GM18505 (cell line): ENCODE measurements around the gene HRH2.
"Not testable (repeated sequence)": the region's sequence is repeated elsewhere in the genome, so short reads cannot be mapped to it uniquely, and the experiment has no call there.

Experiments used
- ATAC-seq: cut with Tn5 transposase; IDR thresholded peaks from one replicate; pipeline ENCODE4 v1.9.1; 2021; ENCODE audit not compliant: unreplicated experiment
- POLR2A ChIP-seq: IDR thresholded peaks from 4 replicates; pipeline ENCODE4 v1.6.1; 2011; ENCODE audit warnings: borderline replicate concordance; ENCODE audit not compliant: insufficient read depth, insufficient read length; ENCODE audit errors: extremely low read depth

HRH2 gene

GRCh38 chr5:175627739-175628138 lies 30.1 kb upstream of the HRH2 start:
- ATAC-seq = no peak

DNA sequence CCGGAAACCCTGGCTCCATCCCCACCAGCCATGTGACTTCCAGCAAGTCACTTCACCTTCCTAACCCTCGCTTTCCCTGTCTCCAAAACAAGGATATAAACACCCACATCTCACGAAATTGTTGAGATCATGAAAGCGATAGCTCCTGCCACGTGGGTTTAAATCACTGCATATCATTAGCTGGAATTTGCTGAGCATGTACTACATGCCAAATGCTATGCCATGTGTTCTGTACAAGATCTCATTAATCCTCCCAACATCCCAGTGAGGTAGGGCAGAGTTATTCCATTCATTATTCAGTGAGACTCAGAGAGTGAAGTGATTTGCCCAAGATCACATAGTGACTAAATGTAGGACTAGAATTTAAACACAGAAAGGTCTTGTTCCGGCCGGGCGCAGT lies 29.2 kb upstream of the HRH2 start:
- ATAC-seq = no peak
- TF ChIP-seq POLR2A = no peak

More at GRCh38 chr5:175627739-175628138, 30.1 kb upstream of the HRH2 start:
- no peak for TF ChIP-seq POLR2A

DNA sequence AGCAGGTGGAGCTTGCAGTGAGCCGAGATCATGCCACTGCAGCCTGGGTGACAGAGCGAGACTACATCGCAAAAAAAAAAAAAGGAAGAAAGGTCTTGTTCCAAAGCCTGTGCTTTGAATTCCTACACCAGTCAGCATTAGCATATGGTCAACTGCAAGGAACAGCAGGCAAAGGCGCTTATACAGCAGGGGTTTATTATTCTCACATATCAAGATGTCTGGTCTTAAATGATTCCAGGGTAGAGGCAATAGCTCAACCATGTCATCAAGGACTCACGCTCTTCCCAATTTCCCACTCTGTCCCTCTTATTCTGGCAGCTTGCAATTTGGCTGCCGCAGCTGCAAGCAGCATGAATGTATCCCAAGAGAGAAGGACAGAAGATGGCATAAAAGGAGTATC lies 28.6 kb upstream of the HRH2 start:
- no peak for TF ChIP-seq POLR2A
- no peak for ATAC-seq

DNA sequence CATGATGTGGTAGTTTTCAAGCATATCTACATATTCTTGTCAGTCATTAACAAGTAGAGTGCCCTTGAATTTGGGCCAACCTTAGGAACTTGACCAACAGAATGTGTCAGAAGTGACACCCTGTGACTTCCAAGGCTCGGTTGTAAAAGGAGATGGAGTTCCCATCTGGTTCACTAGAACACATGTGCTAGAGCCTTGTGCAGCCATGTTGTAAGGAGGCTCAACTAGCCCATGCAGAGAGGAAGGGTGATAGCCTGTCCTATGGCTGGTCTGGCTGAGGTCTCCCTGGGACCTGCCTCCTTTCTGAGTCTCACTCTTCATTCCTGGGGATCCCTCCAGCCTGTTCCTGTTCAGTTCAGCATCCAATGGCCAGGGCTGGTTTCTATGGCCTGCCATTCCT lies 28.1 kb upstream of the HRH2 start:
- TF ChIP-seq POLR2A = no peak
- ATAC-seq = no peak

DNA sequence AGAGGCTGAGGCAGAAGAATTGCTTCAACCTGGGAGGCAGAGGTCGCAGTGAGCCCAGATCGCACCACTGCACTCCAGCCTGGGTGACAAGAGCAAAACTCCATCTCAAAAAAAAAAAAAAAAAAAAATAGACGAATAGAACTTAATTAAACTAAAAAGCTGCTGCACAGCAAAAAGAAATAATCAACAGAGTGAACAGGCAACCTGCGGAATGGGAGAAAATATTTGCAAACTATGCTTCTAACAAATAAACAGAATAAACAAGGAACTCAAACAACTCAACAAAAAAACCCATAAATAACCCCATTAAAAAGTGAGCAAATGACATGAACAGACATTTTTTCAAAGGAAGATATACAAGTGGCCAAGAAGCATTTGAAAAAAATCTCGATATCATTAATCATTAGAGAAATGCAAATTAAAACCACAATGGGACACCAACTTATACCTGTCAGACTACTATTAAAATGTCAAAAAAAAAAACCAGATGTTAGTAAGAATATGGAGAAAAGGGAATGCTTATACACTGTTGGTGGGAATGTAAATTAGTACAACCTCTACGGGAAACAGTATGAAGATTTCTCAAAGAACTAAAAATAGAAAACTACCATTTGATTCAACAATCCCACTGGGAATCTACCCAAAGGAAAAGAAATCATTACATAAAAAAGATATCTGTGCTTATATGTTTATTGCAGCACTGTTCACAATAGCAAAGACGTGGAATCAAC lies 21.9 kb upstream of the HRH2 start:
- no peak for ATAC-seq
- no peak for TF ChIP-seq POLR2A

DNA sequence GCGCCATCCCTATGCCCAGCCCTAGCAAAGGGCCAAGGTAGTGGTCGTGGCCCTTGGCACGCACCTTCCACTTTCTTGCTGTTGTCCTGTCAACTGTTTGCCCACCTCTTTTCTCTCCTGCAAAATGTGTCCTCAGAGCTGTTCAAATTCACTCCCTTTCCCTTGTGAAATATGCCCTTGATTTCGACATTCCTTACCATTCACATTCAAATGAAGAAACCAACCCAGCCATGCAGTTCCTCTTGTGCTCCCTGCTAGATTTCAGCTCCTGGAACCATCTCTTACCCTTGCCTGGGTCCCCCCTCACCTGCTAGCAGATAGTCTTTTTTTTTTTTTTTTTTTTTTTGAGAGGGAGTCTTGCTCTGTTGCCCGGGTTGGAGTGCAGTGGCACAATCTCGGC lies 19.6 kb upstream of the HRH2 start:
- TF ChIP-seq POLR2A = no peak

DNA sequence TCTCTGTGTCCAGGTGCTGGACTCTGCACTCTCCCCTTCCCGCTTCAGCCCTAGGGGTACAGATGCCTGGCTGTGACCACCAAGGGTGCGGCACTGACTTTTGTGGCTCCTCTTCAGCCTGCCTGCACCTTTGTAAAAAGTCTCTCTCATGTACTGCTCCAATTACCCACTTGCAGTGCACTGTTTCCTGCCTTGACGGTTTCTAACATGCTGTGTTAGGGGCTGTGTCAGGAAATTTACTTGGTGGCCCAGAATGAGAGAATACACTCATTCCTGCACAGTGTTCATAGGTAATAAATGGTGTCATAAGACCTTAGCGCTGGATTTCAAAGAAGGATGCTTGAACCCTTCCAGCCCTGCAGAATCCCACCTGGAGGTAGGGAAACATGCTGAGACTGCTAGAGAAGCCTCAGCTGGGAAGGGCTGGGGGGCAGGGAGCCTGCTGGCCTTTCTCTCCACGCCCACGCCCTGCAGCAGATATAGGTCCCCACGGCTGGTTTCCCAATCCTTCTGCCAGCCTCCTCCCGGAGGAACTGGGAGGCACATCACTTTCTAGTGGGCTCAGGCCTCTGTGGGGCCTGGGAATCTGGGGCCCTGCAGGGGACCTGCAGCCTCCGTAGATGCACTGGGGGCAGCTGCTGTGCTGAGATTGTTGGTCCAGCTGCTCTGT lies 17.6 kb upstream of the HRH2 start:
- TF ChIP-seq POLR2A = no peak
- ATAC-seq = no peak

More for the DNA sequence above, 19.6 kb upstream of the HRH2 start:
- ATAC-seq = no peak

GRCh38 chr5:175642998-175643397 lies 14.9 kb upstream of the HRH2 start:
- no peak for TF ChIP-seq POLR2A
- ATAC-seq = no peak

GRCh38 chr5:175646251-175646650 lies 11.6 kb upstream of the HRH2 start:
- TF ChIP-seq POLR2A = no peak
- no peak for ATAC-seq

- no peak for ATAC-seq
- no peak for TF ChIP-seq POLR2A
Measured at GRCh38 chr5:175649967-175650366, 7.9 kb upstream of the HRH2 start.

- ATAC-seq = not testable (repeated sequence)
Measured at GRCh38 chr5:175650430-175651205, 7.3 kb upstream of the HRH2 start.

GRCh38 chr5:175652741-175653663 lies 4.9 kb upstream of the HRH2 start:
- ATAC-seq = no peak
- no peak for TF ChIP-seq POLR2A

- no peak for ATAC-seq
- TF ChIP-seq POLR2A = no peak
Measured at GRCh38 chr5:175653763-175654162, 4.1 kb upstream of the HRH2 start.
